ENCODE measurements around the gene CHML.
"Not testable (repeated sequence)": the region's sequence is repeated elsewhere in the genome, so short reads cannot be mapped to it uniquely, and the experiment has no call there.

The CHML gene

GRCh38 chr1:241640149-241640866 lies at the start of gene CHML, which contains the start of gene OPN3:
CHML (minus strand) TSS chr1:241640369; CDS start chr1:241635766, 4,603 bp downstream.
OPN3 (minus strand) TSS chr1:241640369; CDS start chr1:241640254, 115 bp downstream.
- DNase-seq (ENCODE audit: low spot score), result peak; percentile 86

GRCh38 chr1:241688940-241689368 lies 48.8 kb upstream of the CHML start:
- DNase-seq (ENCODE audit: low spot score), result no peak

GRCh38 chr1:241684108-241684507 lies 43.9 kb upstream of the CHML start:
- DNase-seq (ENCODE audit: low spot score), result no peak

- DNase-seq (ENCODE audit: low spot score), result no peak
Measured at GRCh38 chr1:241682921-241683320, 42.8 kb upstream of the CHML start.

- not testable (repeated sequence) for DNase-seq (ENCODE audit: low spot score)
Measured at GRCh38 chr1:241681861-241682448, 41.8 kb upstream of the CHML start.

GRCh38 chr1:241679961-241680360 lies 39.8 kb upstream of the CHML start:
- DNase-seq (ENCODE audit: low spot score), result no peak

GRCh38 chr1:241679404-241679803 lies 39.2 kb upstream of the CHML start:
- DNase-seq (ENCODE audit: low spot score), result no peak

GRCh38 chr1:241678536-241678935 lies 38.4 kb upstream of the CHML start:
- no peak for DNase-seq (ENCODE audit: low spot score)

GRCh38 chr1:241677201-241677600 lies 37.0 kb upstream of the CHML start:
- no peak for DNase-seq (ENCODE audit: low spot score)

GRCh38 chr1:241675983-241676382 lies 35.8 kb upstream of the CHML start:
- no peak for DNase-seq (ENCODE audit: low spot score)

- no peak for DNase-seq (ENCODE audit: low spot score)
Measured at GRCh38 chr1:241674805-241675384, 34.7 kb upstream of the CHML start.

- no peak for DNase-seq (ENCODE audit: low spot score)
Measured at GRCh38 chr1:241672301-241672700, 32.1 kb upstream of the CHML start.

- no peak for DNase-seq (ENCODE audit: low spot score)
Measured at GRCh38 chr1:241666419-241666818, 26.2 kb upstream of the CHML start.

- no peak for DNase-seq (ENCODE audit: low spot score)
Measured at GRCh38 chr1:241660424-241660972, 20.3 kb upstream of the CHML start.

GRCh38 chr1:241659016-241659415 lies 18.8 kb upstream of the CHML start:
- not testable (repeated sequence) for DNase-seq (ENCODE audit: low spot score)

GRCh38 chr1:241658081-241658793 lies 18.1 kb upstream of the CHML start:
- no peak for DNase-seq (ENCODE audit: low spot score)

GRCh38 chr1:241654641-241655040 lies 14.5 kb upstream of the CHML start:
- DNase-seq (ENCODE audit: low spot score), result no peak

- DNase-seq (ENCODE audit: low spot score), result no peak
Measured at GRCh38 chr1:241654019-241654418, 13.8 kb upstream of the CHML start.

- no peak for DNase-seq (ENCODE audit: low spot score)
Measured at GRCh38 chr1:241652012-241652411, 11.8 kb upstream of the CHML start, which contains the start of gene WDR64. WDR64 (plus strand) TSS chr1:241652281; CDS start chr1:241652485, 204 bp downstream.

- no peak for DNase-seq (ENCODE audit: low spot score)
Measured at GRCh38 chr1:241648159-241648558, 8.0 kb upstream of the CHML start.

GRCh38 chr1:241647658-241648057 lies 7.5 kb upstream of the CHML start:
- no peak for DNase-seq (ENCODE audit: low spot score)

- no peak for DNase-seq (ENCODE audit: low spot score)
Measured at GRCh38 chr1:241646201-241646600, 6.0 kb upstream of the CHML start.
